Lung (tissue), 12 donors: ENCODE results near the gene NAE1. TPM values are rescaled to one million over a fixed set of nuclear protein-coding genes. Genes with fewer than 3 reads are reported as not detected.

ENCODE experiments used
- ATAC-seq: fragments of 200-7000 bp; cut with Tn5 transposase; one replicate; pipeline ENCODE4 v1.9.1; 2020; ENCODE audit warnings: moderate number of reproducible peaks; ENCODE audit not compliant: insufficient read depth, low FRiP score
- DNase-seq, 3 donors: peaks; one replicate each; pipeline ENCODE4 v3.0.0-alpha.2; 2013 to 2017
- H3K27ac ChIP-seq, 2 donors: one replicate each; pipeline ENCODE4 v1.5.1; 2013; ENCODE audit warnings: mild to moderate bottlenecking in 2 of 2, moderate library complexity in 2 of 2, control low read depth in 1 of 2, inconsistent platforms in 1 of 2, low read depth in 1 of 2, low read length in 1 of 2
- H3K27me3 ChIP-seq, 3 donors: one replicate each; pipeline ENCODE4 v1.5.1; 2013; ENCODE audit warnings: low read length in 2 of 3; ENCODE audit not compliant: control insufficient read depth in 3 of 3, insufficient read depth in 3 of 3
- H3K36me3 ChIP-seq, 4 donors: one replicate each; pipeline ENCODE4 v1.5.1; 2013; ENCODE audit warnings: low read length in 4 of 4, mild to moderate bottlenecking in 1 of 4, moderate library complexity in 1 of 4; ENCODE audit not compliant: control insufficient read depth in 4 of 4, insufficient read depth in 4 of 4
- H3K4me1 ChIP-seq, 5 donors: one replicate each; pipeline ENCODE4 v1.5.1; 2013; ENCODE audit warnings: low read length in 5 of 5, mild to moderate bottlenecking in 2 of 5, moderate library complexity in 1 of 5; ENCODE audit not compliant: control insufficient read depth in 5 of 5, insufficient read depth in 5 of 5
- H3K4me3 ChIP-seq: one replicate; pipeline ENCODE4 v1.5.1; 2013; ENCODE audit warnings: mild to moderate bottlenecking, control low read depth, moderate library complexity
- H3K9ac ChIP-seq, 2 donors: one replicate each; pipeline ENCODE4 v1.5.1; 2013; ENCODE audit warnings: low read length in 2 of 2, control low read depth in 1 of 2; ENCODE audit not compliant: insufficient read depth in 1 of 2
- H3K9me3 ChIP-seq, 4 donors: one replicate each; pipeline ENCODE4 v1.5.1; 2013; ENCODE audit warnings: low read length in 3 of 4, mild to moderate bottlenecking in 1 of 4, moderate library complexity in 1 of 4; ENCODE audit not compliant: control insufficient read depth in 4 of 4, insufficient read depth in 3 of 4
- WGBS, 2 donors: extraction: QIAGEN DNeasy Blood & Tissue Kit; methylation state at CpG; one replicate each; pipeline ENCODE4 v1.1.7; 2013; 5-methylcytosine and 5-hydroxymethylcytosine counted together
- polyA plus RNA-seq, 2 donors: library from polyadenylated mRNA; stranded (reverse); fragments of 200-250 nt; gene quantifications; one replicate each; pipeline ENCODE4 v1.2.1, GENCODE V29; 2013
- total RNA-seq, 2 donors: library from RNA; depleted of rRNA in 1 of 2; stranded (reverse); fragments of >200 nt in 1 of 2; gene quantifications; one replicate each; pipeline ENCODE4 v1.2.1, GENCODE V29; 2014 to 2021
- TF ChIP-seq, protein P1 (sequence below): IDR thresholded peaks from 2 replicates; pipeline ENCODE4 v1.5.1; 2012; ENCODE audit warnings: mild to moderate bottlenecking; ENCODE audit errors: control extremely low read depth, extremely low read depth
- donor health status: control.
- donor health status: control.
- donor health status: Bipolar disorder and iron deficiency.
- donor health status: healthy.
- donor health status: DM: yes; HTN: yes; CAD: no.

Gene NAE1
- total and polyA plus RNA-seq, 4 donors, result 24.2 to 64.4 (median 29.1) TPM

GRCh38 chr16:66856184-66856730 lies 25.5 kb upstream of the NAE1 start:
- Histone ChIP-seq H3K4me1 (peaks cover 0 to 3% (median 0%) of the 10 kb centered on the region in 5 donors), H3K36me3 (no peaks in the 10 kb centered on the region), H3K9ac (no peak overlapping the region), H3K27me3 (no peaks in the 10 kb centered on the region), H3K27ac (no peak overlapping the region), H3K4me3 (no peak overlapping the region), H3K9me3 (no peaks in the 10 kb centered on the region)
- TF ChIP-seq, protein P1, sequence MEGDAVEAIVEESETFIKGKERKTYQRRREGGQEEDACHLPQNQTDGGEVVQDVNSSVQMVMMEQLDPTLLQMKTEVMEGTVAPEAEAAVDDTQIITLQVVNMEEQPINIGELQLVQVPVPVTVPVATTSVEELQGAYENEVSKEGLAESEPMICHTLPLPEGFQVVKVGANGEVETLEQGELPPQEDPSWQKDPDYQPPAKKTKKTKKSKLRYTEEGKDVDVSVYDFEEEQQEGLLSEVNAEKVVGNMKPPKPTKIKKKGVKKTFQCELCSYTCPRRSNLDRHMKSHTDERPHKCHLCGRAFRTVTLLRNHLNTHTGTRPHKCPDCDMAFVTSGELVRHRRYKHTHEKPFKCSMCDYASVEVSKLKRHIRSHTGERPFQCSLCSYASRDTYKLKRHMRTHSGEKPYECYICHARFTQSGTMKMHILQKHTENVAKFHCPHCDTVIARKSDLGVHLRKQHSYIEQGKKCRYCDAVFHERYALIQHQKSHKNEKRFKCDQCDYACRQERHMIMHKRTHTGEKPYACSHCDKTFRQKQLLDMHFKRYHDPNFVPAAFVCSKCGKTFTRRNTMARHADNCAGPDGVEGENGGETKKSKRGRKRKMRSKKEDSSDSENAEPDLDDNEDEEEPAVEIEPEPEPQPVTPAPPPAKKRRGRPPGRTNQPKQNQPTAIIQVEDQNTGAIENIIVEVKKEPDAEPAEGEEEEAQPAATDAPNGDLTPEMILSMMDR, result no peak
- DNase-seq (no peak), ATAC-seq (no peak)
- WGBS, 2 donors, result 92 to 98% methylated on average over 6 of the region's 6 CpGs

DNA sequence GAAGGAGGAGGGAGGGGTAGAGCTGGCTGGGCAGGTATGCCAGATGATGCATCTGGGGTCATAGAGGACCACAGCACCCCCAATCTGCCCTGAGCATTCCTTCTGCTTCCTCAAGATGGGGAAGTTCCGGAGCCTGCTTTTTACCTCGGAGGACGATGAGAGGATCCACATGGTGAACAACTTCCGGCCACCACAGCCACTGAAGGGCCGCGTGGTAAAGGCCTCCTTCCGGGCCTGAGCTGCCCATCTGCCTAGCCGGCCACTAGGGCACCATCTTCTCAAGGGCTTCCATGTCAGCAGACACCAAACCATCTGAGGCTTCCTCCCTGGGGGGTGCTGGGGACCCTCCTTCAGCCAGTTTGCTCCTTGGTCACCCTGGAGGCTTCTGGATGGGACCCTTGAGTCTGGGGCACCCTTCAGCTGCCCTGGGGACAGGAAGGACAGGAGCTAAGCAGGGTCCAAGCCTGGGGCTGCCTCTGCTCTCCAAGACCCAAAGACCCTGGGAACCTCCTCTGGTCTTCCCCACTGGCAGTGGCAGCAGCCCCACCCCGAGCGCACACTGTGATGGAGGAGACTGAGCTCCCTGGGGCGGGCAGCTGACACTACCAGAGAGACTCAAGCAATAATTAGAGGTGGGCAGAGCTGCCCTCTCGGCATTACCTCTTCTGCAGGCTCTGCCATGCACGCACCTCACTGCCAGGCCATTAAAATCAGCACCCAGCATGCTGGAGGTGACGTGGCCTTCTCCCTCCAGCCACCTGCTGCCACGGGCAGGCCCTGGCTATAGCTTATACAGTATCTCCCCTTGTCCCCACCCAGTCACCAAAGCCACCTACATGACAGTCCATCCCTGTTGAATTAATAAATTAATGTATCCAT lies 22.7 kb upstream of the NAE1 start:
- H3K27me3 ChIP-seq, result no peaks in the 10 kb centered on the region
- no peaks in the 10 kb centered on the region for H3K9me3 ChIP-seq
- H3K27ac ChIP-seq, result no peak overlapping the region
- 66 to 80% methylated on average over 15 of the region's 15 CpGs for WGBS, 2 donors
- no peak for DNase-seq
- TF ChIP-seq, protein P1, result no peak
- H3K9ac ChIP-seq, result no peak overlapping the region
- no peak overlapping the region for H3K4me3 ChIP-seq
- no peaks in the 10 kb centered on the region for H3K4me1 ChIP-seq
- ATAC-seq, result no peak
- no peaks in the 10 kb centered on the region for H3K36me3 ChIP-seq

DNA sequence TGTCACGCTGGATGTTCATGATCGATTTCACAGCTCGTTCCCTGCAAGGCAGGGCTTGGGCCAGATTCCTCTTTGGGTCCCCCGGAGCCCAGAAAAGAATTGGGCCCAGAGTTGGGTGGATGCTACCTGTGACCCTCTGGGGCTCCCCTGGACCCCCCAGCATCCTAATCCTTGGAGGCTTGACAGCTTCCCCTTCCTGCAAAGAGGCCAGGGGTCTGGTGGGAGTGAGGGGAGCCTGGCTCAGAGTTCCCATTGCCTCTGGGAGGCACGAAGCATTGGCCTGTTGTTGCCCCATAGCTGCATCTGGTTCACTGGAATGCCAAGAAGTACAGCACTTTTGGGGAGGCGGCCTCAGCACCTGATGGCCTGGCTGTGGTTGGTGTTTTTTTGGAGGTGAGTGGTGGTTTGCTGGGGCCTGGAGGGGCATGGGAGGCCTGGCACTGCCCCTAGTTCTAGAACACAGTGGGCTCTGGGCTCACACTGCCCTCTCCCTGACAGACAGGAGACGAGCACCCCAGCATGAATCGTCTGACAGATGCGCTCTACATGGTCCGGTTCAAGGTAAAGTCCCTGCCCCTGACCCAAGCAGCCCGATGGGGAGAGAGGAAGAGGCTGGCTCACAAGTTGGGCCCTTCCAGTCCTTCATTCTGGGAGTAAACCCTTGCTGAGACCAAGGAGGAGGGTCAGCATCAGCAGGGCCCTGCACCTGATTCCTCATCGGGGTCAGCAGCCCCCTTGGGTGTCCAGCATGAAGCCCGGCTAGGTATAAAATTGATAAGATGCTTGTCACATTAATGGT lies 20.6 kb upstream of the NAE1 start:
- TF ChIP-seq, protein P1, result no peak
- ATAC-seq, result no peak
- 88 to 91% methylated on average over 13 of the region's 13 CpGs for WGBS, 2 donors
- DNase-seq, result no peak
- H3K9ac ChIP-seq, result no peak overlapping the region
- peaks cover 0 to 13% (median 8%) of the 10 kb centered on the region in 3 donors for H3K27me3 ChIP-seq
- no peak overlapping the region for H3K4me3 ChIP-seq
- no peaks in the 10 kb centered on the region for H3K36me3 ChIP-seq
- peaks cover 0 to 3% (median 0%) of the 10 kb centered on the region in 4 donors for H3K9me3 ChIP-seq
- H3K4me1 ChIP-seq, result no peaks in the 10 kb centered on the region
- H3K27ac ChIP-seq, result no peak overlapping the region
